ENCODE results near the gene IGF2. TPM values are rescaled to one million over a fixed set of nuclear protein-coding genes. Genes with fewer than 3 reads are reported as not detected.

The IGF2 gene
- total and polyA plus RNA-seq, 2 of the 8 experiments (the other 6 are each of a cell fraction or from before 2014, with no cell fraction given), result 0.74 to 1.5 TPM

DNA sequence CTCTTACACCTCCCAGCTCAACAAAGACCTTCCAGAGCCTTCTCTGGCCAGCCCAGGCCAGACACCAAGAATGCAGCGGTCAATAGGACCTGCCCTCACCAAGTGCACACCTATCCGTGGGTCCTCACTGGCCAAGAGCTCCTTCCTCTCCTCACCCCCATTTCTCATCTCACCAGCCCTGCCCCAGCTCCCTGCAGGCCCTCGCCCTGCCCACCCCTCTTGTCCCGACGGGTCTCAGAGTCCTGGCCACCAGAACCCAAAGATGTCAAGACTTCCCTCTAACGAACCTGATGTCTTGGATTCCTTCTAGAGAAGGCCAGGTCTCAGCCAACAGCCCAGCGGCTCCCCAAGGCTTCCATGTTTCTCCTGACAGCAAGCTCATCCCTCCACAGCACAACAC, 43.6 kb downstream of the IGF2 start:
- Histone ChIP-seq H4K91ac (replicated peaks; ENCODE audit: insufficient read length, low read length) (no peak overlapping the region), H4K20me1 (replicated peaks in 1 of 2; ENCODE audit: control insufficient read depth in 1 of 2, insufficient read depth in 2 of 2, low read length in 2 of 2) (peaks cover 0 to 1% of the 10 kb centered on the region in 2 experiments), H3K9ac (replicated peaks in 1 of 4; ENCODE audit: extremely low read depth in 1 of 4, low read depth in 3 of 4, low read length in 3 of 4) (no peak overlapping the region), H3K4me1 (replicated peaks in 1 of 4; ENCODE audit: control insufficient read depth in 3 of 4, insufficient read depth in 4 of 4, low read length in 3 of 4) (peaks cover 0 to 35% (median 23%) of the 10 kb centered on the region in 4 experiments; a peak in 6 of 7 replicates), H3K4me3 (ENCODE audit: extremely low read depth in 1 of 4, insufficient read depth in 2 of 4, low read depth in 3 of 4, low read length in 4 of 4) (no peak overlapping the region), H3K18ac (ENCODE audit: extremely low read depth, low read length) (no peak overlapping the region), H2BK20ac (ENCODE audit: low read length) (no peak overlapping the region), H3K79me1 (ENCODE audit: low read depth, low read length) (no peaks in the 10 kb centered on the region), H4K5ac (ENCODE audit: insufficient read length, low read depth, low read length) (no peak overlapping the region), H3K79me2 (ENCODE audit: control insufficient read depth in 1 of 2, insufficient read depth in 2 of 2, low read length in 2 of 2) (no peaks in the 10 kb centered on the region), H3K36me3 (ENCODE audit: control insufficient read depth in 2 of 4, insufficient read depth in 4 of 4, low read length in 3 of 4) (no peaks in the 10 kb centered on the region), H2AK5ac (ENCODE audit: low read depth, low read length) (0 out of 2 replicates have a peak overlapping the region, but pooled peaks have one; percentile 39), H2BK120ac (replicated peaks; ENCODE audit: low read depth, low read length) (no peak overlapping the region), H3K56ac (replicated peaks; ENCODE audit: insufficient read length, low read depth, low read length) (no peak overlapping the region), H3K14ac (ENCODE audit: insufficient read length) (no peak overlapping the region), H3K27me3 (replicated peaks in 1 of 4; ENCODE audit: control insufficient read depth in 3 of 4, extremely low read depth in 1 of 4, insufficient read depth in 3 of 4, low read length in 3 of 4) (peaks cover 0 to 3% (median 0%) of the 10 kb centered on the region in 4 experiments; a peak in 1 of 7 replicates), H3K9me3 (ENCODE audit: insufficient read depth in 2 of 2, low read depth in 1 of 2, low read length in 1 of 2) (no peaks in the 10 kb centered on the region; a peak in 1 of 4 replicates), H3K23ac (ENCODE audit: insufficient read length) (no peak overlapping the region), H3K4ac (replicated peaks; ENCODE audit: insufficient read length, low read depth, low read length) (no peak overlapping the region), H3K27ac (ENCODE audit: low read depth, low read length) (no peak overlapping the region), H2BK5ac (ENCODE audit: low read depth, low read length) (no peak overlapping the region), H3K4me2 (ENCODE audit: insufficient read depth in 1 of 2, low read depth in 2 of 2, low read length in 2 of 2) (no peak overlapping the region), H2AFZ (ENCODE audit: low read length) (no peak overlapping the region), H2BK15ac (ENCODE audit: low read length) (no peak overlapping the region; the same call in 1 of the 2 replicates), H2BK12ac (ENCODE audit: low read depth, low read length) (peak overlapping the region; percentile 60; the same call in 1 of the 2 replicates), H4K8ac (ENCODE audit: extremely low read depth, insufficient read depth, low read length) (no peak overlapping the region), H3K23me2 (ENCODE audit: low read depth, low read length) (no peaks in the 10 kb centered on the region)
- POLR2A ChIA-PET (ENCODE audit: partially characterized antibody), result no interaction called here
- no peak for TF ChIP-seq CEBPB (IDR thresholded peaks at IDR 0.05; ENCODE audit: low read depth, low read length)
- no peak for TF ChIP-seq EP300 (IDR thresholded peaks at IDR 0.05; ENCODE audit: borderline replicate concordance in 1 of 2, low read depth in 2 of 2, low read length in 2 of 2)
- TF ChIP-seq EGR1 (IDR thresholded peaks at IDR 0.05; ENCODE audit: borderline replicate concordance, low read depth, low read length), result no peak
- TF ChIP-seq TBP (IDR thresholded peaks at IDR 0.05; ENCODE audit: low read depth, low read length), result no peak
- no peak for TF ChIP-seq ZNF274 (IDR thresholded peaks at IDR 0.05; ENCODE audit: borderline replicate concordance, extremely low read depth, low read length)
- TF ChIP-seq POLR2A (IDR thresholded peaks at IDR 0.05; ENCODE audit: control extremely low read depth in 1 of 2, low read depth in 2 of 2, low read length in 2 of 2), result no peak
- no peak for TF ChIP-seq JUND (IDR thresholded peaks at IDR 0.05; ENCODE audit: low read length)
- TF ChIP-seq HDAC6 (IDR thresholded peaks at IDR 0.05; ENCODE audit: low read depth, low read length), result no peak
- TF ChIP-seq RBBP5 (IDR thresholded peaks at IDR 0.05; ENCODE audit: borderline replicate concordance, low read depth, low read length), result no peak
- TF ChIP-seq SUZ12 (IDR thresholded peaks at IDR 0.05; ENCODE audit: low read length), result no peak
- no peak for TF ChIP-seq SP1 (IDR thresholded peaks at IDR 0.05; ENCODE audit: low read depth, low read length)
- FAIRE-seq (no peak), DNase-seq (ENCODE audit: low read depth in 1 of 2, low spot score in 2 of 2) (no peak)
- WGBS, 2 experiments (ENCODE audit: extremely low coverage in 1 of 2, insufficient coverage in 1 of 2, insufficient read length in 1 of 2, insufficient replicate concordance in 2 of 2, low coverage in 1 of 2, low lambda C conversion rate in 2 of 2, missing lambda C conversion rate in 1 of 2), result 86% methylated on average over 6 of the region's 7 CpGs; no CpG with 5 or more reads in 1 of the 2 experiments
- CTCF ChIA-PET (ENCODE audit: partially characterized antibody), result interaction anchor here (1.0 to 8.3 kb wide), 3 partner anchors 21 to 53 kb away, joined by 3 to 80 read pairs (median 14); no protein-coding TSS in a partner anchor

Measured in H1 (cell line).